Psoas muscle (tissue), 8 donors: ENCODE results near the gene ASTN2. TPM values are rescaled to one million over a fixed set of nuclear protein-coding genes. Genes with fewer than 3 reads are reported as not detected.

Source experiments
- ATAC-seq, 4 donors: fragments of 200-7000 bp; cut with Tn5 transposase; one replicate each; pipeline ENCODE4 v1.9.1; 2020; ENCODE audit warnings: moderate library complexity in 3 of 4, mild to moderate bottlenecking in 2 of 4
- DNase-seq, 2 donors: peaks; one replicate each; pipeline ENCODE4 v3.0.0-alpha.2; 2020
- H3K27ac ChIP-seq: fragments of 200-600 bp; one replicate; pipeline ENCODE4 v1.8.0; 2022
- H3K27me3 ChIP-seq, 3 donors: fragments of 200-600 bp in 1 of 3; one replicate each; pipeline versions ENCODE4 v1.6.1 to v1.8.0; 2013 to 2022; ENCODE audit warnings: low read length in 2 of 3, mild to moderate bottlenecking in 2 of 3, moderate library complexity in 1 of 3; ENCODE audit not compliant: insufficient read depth in 3 of 3
- H3K36me3 ChIP-seq, 2 donors: fragments of 200-600 bp in 1 of 2; one replicate each; pipeline versions ENCODE4 v1.6.1 to v1.8.0; 2013 to 2022; ENCODE audit warnings: low read depth in 1 of 2, mild to moderate bottlenecking in 1 of 2, moderate library complexity in 1 of 2; ENCODE audit not compliant: insufficient read depth in 1 of 2
- H3K4me1 ChIP-seq: fragments of 200-600 bp; one replicate; pipeline ENCODE4 v1.8.0; 2022
- H3K4me3 ChIP-seq: fragments of 200-600 bp; one replicate; pipeline ENCODE4 v1.8.0; 2022; ENCODE audit warnings: mild to moderate bottlenecking
- H3K9me3 ChIP-seq: fragments of 200-600 bp; one replicate; pipeline ENCODE4 v1.8.0; 2022
- WGBS, 3 donors: extraction: QIAGEN DNeasy Blood & Tissue Kit; methylation state at CpG; one replicate each; pipeline versions ENCODE4 v1.1.6 to v1.1.7; 2013; 5-methylcytosine and 5-hydroxymethylcytosine counted together
- intact Hi-C, 2 donors: fragments of 100-400 bp; cut with DNase I; formaldehyde crosslinking; loops; one replicate each; pipeline versions ENCODE4 v1.11.0 to v1.14.2; 2022
- polyA plus RNA-seq, 3 donors: library from polyadenylated mRNA; stranded (reverse); fragments of 200-250 nt; gene quantifications; one replicate each; pipeline ENCODE4 v1.2.3, GENCODE V29; 2013
- total RNA-seq, 4 donors: library from RNA; stranded (reverse); fragmentation: NEBNext Ultra II Directional in 2 of 4; extraction: Animal tissue kit (Norgen Biotek cat#: 25700) in 2 of 4; gene quantifications; one replicate each; pipeline versions ENCODE4 v1.2.1 to v1.2.4, GENCODE V29; 2021 to 2023
- TF ChIP-seq, protein P1 (sequence below): fragments of 200-600 bp; IDR thresholded peaks from one replicate; pipeline ENCODE4 v1.8.0; 2022; ENCODE audit warnings: antibody characterized with exemption
- donor health status: healthy with polysubstance abuse.
- donor health status: DM: no; HTN: no; CAD: no; lungs with moderate emphysema.
- donor health status: Bipolar disorder and iron deficiency.
- donor health status: healthy.
- donor health status: DM: yes; HTN: yes; CAD: no.
- donor health status: DM: no; HTN: no; CAD: no.
- donor health status: DM: no; HTN: no; CAD: no.
- donor health status: DM: yes; HTN: yes; CAD: no.

The ASTN2 gene
- total and polyA plus RNA-seq, 7 donors = 2.0 to 10.3 (median 3.3) TPM

DNA sequence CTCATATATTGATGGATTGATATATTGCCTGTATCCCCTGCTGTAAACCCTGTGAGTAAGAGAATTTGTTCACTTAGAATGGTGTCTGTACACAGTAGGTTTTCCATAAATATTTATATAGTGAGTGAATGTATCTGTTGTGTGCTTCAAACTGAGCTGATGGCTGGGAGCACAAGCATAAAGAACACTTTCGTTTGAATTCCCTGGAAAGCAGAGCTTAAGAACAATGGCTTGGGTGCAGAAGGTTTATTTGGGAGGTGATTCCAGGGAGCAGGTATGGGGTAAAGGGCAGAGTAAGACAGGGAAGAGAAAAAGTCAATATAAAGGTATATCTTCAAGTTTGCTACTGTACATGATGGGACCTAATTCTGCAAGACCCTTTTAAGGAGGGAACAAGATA is 918.7 kb downstream of the ASTN2 start:
- WGBS, 3 donors = 66 to 81% (median 70%) methylated on average over 1 of the region's 1 CpG
- TF ChIP-seq, protein P1, sequence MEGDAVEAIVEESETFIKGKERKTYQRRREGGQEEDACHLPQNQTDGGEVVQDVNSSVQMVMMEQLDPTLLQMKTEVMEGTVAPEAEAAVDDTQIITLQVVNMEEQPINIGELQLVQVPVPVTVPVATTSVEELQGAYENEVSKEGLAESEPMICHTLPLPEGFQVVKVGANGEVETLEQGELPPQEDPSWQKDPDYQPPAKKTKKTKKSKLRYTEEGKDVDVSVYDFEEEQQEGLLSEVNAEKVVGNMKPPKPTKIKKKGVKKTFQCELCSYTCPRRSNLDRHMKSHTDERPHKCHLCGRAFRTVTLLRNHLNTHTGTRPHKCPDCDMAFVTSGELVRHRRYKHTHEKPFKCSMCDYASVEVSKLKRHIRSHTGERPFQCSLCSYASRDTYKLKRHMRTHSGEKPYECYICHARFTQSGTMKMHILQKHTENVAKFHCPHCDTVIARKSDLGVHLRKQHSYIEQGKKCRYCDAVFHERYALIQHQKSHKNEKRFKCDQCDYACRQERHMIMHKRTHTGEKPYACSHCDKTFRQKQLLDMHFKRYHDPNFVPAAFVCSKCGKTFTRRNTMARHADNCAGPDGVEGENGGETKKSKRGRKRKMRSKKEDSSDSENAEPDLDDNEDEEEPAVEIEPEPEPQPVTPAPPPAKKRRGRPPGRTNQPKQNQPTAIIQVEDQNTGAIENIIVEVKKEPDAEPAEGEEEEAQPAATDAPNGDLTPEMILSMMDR = no peak
- no peak overlapping the region for H3K27ac ChIP-seq
- H3K36me3 ChIP-seq = no peaks in the 10 kb centered on the region
- DNase-seq (no peak), ATAC-seq (no peak)
- intact Hi-C loops = loop anchor here (5.0 to 10.0 kb wide), 6 partner anchors 79 to 904 kb away; partner anchors contain the start of gene PAPPA (in 1 of the 2)
- no peaks in the 10 kb centered on the region for H3K27me3 ChIP-seq
- no peaks in the 10 kb centered on the region for H3K4me1 ChIP-seq
- no peak overlapping the region for H3K4me3 ChIP-seq
- H3K9me3 ChIP-seq = no peaks in the 10 kb centered on the region

DNA sequence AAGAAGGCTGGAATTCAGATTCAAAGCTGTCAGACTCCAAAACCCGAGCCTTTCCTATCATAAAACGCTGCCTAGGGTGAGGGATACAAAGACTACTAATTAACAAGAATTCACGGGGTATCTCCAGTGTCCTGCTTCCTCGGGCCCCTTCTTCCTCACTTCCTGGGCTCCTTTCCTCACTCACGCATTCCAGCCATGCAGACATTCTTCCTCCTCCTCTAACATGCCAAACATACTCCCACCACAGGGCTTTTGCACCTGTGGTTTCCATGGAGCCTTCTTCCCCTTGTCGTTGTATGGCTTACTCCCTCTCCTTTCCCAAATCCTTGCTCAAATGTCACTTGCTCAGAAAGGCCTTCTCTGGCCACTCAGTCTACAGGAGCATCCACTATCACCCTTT is 919.1 kb downstream of the ASTN2 start:
- H3K27me3 ChIP-seq = no peaks in the 10 kb centered on the region
- no peak overlapping the region for H3K4me3 ChIP-seq
- TF ChIP-seq, protein P1 = no peak
- H3K9me3 ChIP-seq = no peaks in the 10 kb centered on the region
- 75 to 77% (median 76%) methylated on average over 6 of the region's 6 CpGs for WGBS, 3 donors
- ATAC-seq (no peak), DNase-seq (no peak)
- H3K4me1 ChIP-seq = no peaks in the 10 kb centered on the region
- H3K27ac ChIP-seq = no peak overlapping the region
- intact Hi-C loops = loop anchor here (5.0 to 10.0 kb wide), 6 partner anchors 79 to 903 kb away; partner anchors contain the start of gene PAPPA (in 1 of the 2)
- H3K36me3 ChIP-seq = no peaks in the 10 kb centered on the region

DNA sequence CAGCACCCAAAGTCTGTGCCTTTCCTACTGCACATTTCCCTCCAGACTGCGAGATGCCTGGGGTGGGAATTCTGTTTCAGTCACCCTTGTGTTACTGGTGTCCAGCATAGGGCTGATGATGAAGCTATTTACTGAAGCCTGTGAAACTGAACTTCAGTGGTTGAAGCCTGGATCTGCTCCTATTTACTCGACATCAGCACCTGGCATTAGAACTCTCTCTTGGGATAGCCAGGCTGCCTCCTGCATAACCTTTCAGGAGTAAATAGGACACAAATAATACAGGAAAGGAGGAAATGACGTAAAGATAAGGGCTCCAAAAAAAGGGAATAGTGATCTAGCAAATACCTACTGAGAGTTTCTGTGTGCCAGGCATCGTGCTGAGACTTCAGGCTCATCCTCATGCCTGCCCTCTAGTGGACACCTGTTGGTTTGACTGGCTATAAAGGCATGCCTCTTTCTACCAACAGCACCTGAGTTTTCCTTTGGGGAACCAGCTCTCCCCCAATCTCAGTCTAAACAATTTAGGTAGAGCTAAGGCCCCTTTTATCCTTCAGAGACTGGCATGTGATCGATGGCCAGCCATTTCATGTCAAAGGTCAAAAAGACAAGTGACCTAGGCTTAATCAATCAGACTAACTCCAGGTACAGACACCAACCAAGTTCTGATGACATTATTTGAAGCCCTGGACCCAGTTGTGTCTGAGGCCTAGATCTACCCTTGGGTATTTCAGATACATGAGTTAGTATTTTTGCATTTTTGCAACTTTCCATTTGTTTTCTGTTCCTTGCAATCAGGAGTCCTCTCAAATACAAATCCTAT is 919.8 kb downstream of the ASTN2 start:
- peak in 2 of 4 donors; percentile 65 to 72 for ATAC-seq
- 54 to 60% (median 56%) methylated on average over 5 of the region's 5 CpGs for WGBS, 3 donors

DNA sequence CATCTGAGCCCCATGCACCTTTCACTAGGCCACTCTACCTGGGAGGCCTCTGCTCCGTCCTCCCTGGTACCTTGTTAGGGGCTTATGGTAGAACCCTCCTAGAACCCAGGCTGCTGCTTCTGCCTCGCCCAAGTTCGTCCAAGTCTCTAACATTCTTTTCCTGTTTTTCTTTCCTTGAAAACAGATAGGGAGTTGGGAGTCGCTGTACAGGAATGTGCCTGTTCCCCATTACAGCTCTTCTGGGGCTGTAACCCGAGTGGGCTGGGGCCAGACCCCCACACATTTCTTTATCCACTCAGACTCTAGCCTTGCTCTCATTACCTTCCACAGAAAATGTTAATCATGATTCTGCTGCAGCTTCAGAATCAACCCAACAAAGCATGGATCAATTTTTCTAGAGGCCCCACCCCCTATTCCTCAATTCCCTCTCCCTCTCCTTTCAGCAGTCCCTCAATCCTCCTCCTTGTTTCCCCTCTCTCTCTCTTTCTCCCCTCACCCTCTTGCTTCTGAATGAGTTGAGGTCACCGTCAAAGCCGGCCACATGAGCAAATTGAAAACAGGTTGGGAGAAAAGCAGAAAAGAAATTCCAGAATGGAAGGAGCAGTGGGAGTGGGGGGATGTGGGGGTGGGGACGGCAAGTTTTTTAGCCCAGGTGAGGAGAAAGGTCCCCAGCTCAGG is 921.5 kb downstream of the ASTN2 start:
- DNase-seq (no peak), ATAC-seq (no peak)
- Histone ChIP-seq H3K9me3 (no peaks in the 10 kb centered on the region), H3K36me3 (no peaks in the 10 kb centered on the region), H3K4me3 (no peak overlapping the region), H3K27ac (no peak overlapping the region), H3K4me1 (no peaks in the 10 kb centered on the region), H3K27me3 (no peaks in the 10 kb centered on the region)
- WGBS, 3 donors = 78 to 93% (median 81%) methylated on average over 8 of the region's 8 CpGs
- intact Hi-C loops = loop anchor here (10.0 kb wide), 5 partner anchors 81 to 339 kb away; partner anchors contain the start of gene PAPPA (in 1 of the 2)
- TF ChIP-seq, protein P1 = no peak

More for the DNA sequence above, 919.8 kb downstream of the ASTN2 start:
- Histone ChIP-seq H3K4me3 (no peak overlapping the region), H3K4me1 (no peaks in the 10 kb centered on the region), H3K36me3 (no peaks in the 10 kb centered on the region), H3K27ac (no peak overlapping the region), H3K9me3 (no peaks in the 10 kb centered on the region), H3K27me3 (no peaks in the 10 kb centered on the region)
- intact Hi-C loops = loop anchor here (5.0 to 10.0 kb wide), 6 partner anchors 80 to 903 kb away; partner anchors contain the start of gene PAPPA (in 1 of the 2)
- DNase-seq = no peak
- TF ChIP-seq, protein P1 = peak; percentile 68
